ENCODE measurements around the gene ZNF470.
A peak's percentile ranks its signal among the peaks of the same experiment; 100 is the strongest.

The ZNF470 gene

DNA sequence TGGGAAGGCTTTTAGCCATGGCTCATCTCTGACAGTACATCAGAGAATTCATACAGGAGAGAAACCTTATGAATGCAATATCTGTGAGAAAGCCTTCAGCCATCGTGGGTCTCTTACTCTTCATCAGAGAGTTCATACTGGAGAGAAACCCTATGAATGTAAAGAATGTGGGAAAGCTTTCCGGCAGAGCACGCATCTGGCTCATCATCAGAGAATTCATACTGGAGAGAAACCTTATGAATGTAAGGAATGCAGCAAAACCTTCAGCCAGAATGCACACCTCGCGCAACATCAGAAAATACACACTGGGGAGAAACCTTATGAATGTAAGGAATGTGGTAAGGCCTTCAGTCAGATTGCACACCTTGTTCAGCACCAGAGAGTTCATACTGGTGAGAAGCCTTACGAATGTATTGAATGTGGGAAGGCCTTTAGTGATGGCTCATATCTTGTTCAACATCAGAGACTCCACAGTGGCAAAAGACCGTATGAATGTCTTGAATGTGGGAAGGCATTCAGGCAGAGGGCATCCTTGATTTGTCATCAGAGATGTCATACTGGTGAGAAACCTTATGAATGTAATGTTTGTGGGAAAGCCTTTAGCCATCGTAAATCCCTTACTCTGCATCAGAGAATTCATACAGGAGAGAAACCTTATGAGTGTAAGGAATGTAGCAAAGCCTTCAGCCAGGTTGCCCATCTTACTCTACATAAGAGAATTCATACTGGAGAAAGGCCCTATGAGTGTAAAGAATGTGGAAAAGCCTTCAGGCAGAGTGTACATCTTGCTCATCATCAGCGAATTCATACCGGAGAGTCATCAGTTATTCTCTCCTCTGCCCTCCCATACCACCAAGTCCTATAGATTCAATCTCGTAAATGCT is 10.7 kb downstream of the ZNF470 start:
- no peaks in the 10 kb centered on the region for H3K4me1 ChIP-seq
- H3K27me3 ChIP-seq (ENCODE audit: low read depth), result no peaks in the 10 kb centered on the region
- in situ Hi-C loops (cut with MboI; ENCODE audit: low sequenced_read_pairs), result no loop called here
- H3K4me3 ChIP-seq, result no peak overlapping the region
- H3K36me3 ChIP-seq (replicated peaks), result no peaks in the 10 kb centered on the region
- H3K9me3 ChIP-seq, result peaks cover 16% of the 10 kb centered on the region
- DNase-seq (ENCODE audit: low spot score in 2 of 2), result no peak

DNA sequence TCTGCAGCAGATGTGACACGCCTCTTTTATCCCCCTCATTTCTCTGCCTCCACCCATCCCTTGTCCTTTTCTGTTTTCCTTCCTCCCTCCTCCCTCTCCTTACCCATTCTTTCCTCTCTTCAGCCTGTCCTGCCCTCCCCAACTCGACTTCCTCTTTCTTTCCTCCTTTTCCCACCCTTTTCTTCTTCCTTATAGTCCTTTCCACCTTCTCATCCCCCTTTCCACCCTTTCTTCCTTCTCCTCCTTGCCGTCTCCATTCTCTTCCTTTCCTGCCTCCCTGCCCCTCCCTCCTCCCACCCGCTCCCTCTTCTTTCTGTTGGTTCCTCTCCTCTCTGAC is 27.1 kb downstream of the ZNF470 start:
- in situ Hi-C loops (cut with MboI; ENCODE audit: low sequenced_read_pairs), result no loop called here
- Histone ChIP-seq H3K9me3 (no peaks in the 10 kb centered on the region; the same call in none of the 2 replicates), H3K4me3 (no peak overlapping the region), H3K36me3 (replicated peaks) (no peaks in the 10 kb centered on the region), H3K27me3 (ENCODE audit: low read depth) (no peaks in the 10 kb centered on the region), H3K4me1 (no peaks in the 10 kb centered on the region)
- no peak for DNase-seq (ENCODE audit: low spot score in 2 of 2)

DNA sequence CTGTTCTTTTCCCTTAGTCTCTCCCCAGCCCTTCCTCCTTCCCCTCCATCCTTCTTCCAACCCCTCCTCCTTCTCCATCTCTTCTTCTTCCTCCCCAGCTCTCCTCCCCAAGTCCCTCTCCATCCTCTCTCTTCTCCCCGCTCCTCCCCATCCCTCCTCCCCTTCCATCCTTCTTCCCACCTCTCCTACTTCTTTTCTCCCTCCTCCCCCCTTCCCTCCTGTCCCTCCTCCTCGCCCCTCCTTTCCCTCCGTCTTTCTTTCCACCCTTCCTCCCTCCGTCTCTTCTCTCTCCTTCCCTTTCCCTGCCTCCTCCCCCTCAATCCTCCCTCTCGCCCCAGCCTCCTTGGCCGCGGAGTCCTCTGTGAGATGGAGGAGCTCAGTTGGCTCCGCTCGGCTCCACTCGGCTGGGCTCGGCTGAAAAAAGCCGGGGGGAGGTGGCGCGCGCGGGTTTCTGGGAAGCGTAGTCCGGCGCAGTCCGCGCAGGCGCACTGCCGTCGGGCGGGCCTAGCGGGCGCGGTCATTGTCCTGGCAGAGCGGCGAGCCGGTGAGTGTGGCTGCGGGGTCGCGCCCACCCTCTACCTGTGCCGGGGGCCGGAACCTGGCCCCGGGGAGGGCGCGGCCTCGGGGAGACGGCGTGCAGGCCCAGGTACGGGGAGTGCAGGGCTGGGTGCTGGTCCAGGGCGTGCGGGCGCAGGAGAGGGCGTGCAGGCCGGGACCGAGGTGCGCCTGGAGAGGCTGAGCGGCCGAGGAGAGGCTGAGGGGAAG is 27.7 kb downstream of the ZNF470 start, which contains the start of gene ZNF71:
TSS of gene ZNF71 (plus strand) at position 520 of the 765 bp plus-strand sequence. CDS start 6,257 bp downstream, outside the sequence.
- peak; percentile 80 to 93 for DNase-seq (ENCODE audit: low spot score in 2 of 2)
- H3K36me3 ChIP-seq (replicated peaks), result no peaks in the 10 kb centered on the region
- in situ Hi-C loops (cut with MboI; ENCODE audit: low sequenced_read_pairs), result no loop called here
- no peaks in the 10 kb centered on the region for H3K4me1 ChIP-seq
- H3K27me3 ChIP-seq (ENCODE audit: low read depth), result no peaks in the 10 kb centered on the region
- H3K4me3 ChIP-seq, result peak within 1 kb of the TSS; percentile 74
- H3K9me3 ChIP-seq, result no peaks in the 10 kb centered on the region; the same call in none of the 2 replicates

DNA sequence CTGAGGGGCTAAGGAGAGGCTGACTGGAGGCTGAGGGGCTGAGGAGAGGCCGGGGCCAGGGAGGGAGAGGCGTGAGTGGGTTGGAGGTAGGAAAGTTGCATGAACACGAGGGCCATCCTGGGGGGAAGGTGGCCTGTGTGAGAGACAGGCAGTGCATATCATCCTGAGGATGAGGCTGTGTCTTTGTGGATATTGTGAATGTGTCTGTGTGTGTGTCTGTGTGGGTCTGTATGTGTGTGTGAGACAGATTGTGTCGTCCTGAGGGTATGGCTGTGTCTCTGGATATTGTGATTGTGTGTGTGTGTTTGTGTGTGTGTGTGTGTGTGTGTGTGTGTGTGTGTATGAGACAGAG is 28.3 kb downstream of the ZNF470 start:
- in situ Hi-C loops (cut with MboI; ENCODE audit: low sequenced_read_pairs), result no loop called here
- no peaks in the 10 kb centered on the region for H3K27me3 ChIP-seq (ENCODE audit: low read depth)
- peak overlapping the region; percentile 74 for H3K4me3 ChIP-seq
- DNase-seq (ENCODE audit: low spot score in 2 of 2), result no peak
- H3K36me3 ChIP-seq (replicated peaks), result no peaks in the 10 kb centered on the region
- H3K4me1 ChIP-seq, result no peaks in the 10 kb centered on the region
- peaks cover 2% of the 10 kb centered on the region for H3K9me3 ChIP-seq

DNA sequence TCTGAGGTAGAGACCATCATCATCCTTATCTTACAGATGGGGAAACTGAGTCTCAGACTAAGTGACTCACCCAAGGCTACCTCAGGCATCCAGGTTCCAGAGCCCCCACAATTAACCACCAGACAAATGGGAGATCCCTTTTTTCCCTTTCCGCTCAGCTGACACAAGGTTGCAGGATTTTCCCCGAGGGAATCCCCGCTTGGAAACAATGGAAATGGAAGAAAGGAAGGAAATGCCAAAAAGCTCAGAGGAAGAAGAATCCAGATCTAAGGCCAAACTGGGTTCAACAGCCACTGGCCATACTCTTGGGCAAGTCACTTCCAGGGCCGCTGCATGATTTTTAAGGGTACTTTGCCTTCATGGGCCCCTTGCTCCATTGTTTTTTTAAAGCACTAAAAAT is 29.4 kb downstream of the ZNF470 start:
- in situ Hi-C loops (cut with MboI; ENCODE audit: low sequenced_read_pairs), result no loop called here
- no peak for DNase-seq (ENCODE audit: low spot score in 2 of 2)
- Histone ChIP-seq H3K36me3 (replicated peaks) (no peaks in the 10 kb centered on the region), H3K4me3 (no peak overlapping the region), H3K9me3 (peaks cover 6% of the 10 kb centered on the region), H3K4me1 (no peaks in the 10 kb centered on the region), H3K27me3 (ENCODE audit: low read depth) (no peaks in the 10 kb centered on the region)

DNA sequence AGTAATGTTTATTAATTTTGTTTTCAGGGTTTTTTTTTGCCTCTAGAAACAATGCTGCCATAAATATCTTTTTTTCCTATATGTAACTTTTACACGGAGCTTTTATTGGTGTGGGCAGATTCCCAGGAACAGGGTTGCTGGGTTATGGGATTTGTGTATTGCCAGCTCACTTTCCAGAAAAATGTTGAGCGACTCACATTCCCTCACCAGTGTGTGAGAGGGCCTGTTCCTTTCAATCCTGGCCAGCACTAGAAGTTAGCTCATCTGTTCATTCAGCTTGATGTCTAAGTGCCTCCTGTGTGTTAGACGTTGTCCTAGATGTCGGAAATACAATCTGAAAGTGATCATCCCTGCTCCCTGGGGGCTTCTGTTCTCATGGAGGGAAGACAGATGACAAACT is 30.4 kb downstream of the ZNF470 start:
- no peaks in the 10 kb centered on the region for H3K4me1 ChIP-seq
- no peak for DNase-seq (ENCODE audit: low spot score in 2 of 2)
- H3K9me3 ChIP-seq, result peaks cover 6% of the 10 kb centered on the region
- no peaks in the 10 kb centered on the region for H3K27me3 ChIP-seq (ENCODE audit: low read depth)
- H3K36me3 ChIP-seq (replicated peaks), result no peaks in the 10 kb centered on the region
- H3K4me3 ChIP-seq, result no peak overlapping the region
- in situ Hi-C loops (cut with MboI; ENCODE audit: low sequenced_read_pairs), result no loop called here

DNA sequence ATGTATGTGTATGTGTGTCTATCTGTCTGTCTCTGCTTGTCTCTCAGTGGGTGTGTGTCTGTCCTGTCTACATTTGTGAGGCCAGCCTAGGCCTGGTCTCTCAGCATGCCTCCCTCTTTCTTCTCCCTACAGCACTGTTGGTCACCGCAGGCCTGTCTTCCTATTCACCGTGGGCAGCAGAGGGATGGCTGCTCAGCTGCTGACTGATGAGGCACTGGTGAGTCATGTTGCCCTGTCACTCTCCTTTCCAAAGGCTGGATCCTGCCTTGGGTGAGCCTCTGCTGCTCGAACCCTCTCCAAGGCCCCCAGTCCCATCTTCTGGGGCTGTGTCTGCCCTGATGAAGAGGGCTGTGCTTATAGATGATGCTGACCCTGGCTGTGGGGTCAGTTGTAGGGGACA is 34.1 kb downstream of the ZNF470 start:
- Histone ChIP-seq H3K4me3 (no peak overlapping the region), H3K27me3 (ENCODE audit: low read depth) (no peaks in the 10 kb centered on the region), H3K36me3 (replicated peaks) (no peaks in the 10 kb centered on the region), H3K4me1 (no peaks in the 10 kb centered on the region), H3K9me3 (peaks cover 6% of the 10 kb centered on the region)
- DNase-seq (ENCODE audit: low spot score in 2 of 2), result no peak
- in situ Hi-C loops (cut with MboI; ENCODE audit: low sequenced_read_pairs), result no loop called here

DNA sequence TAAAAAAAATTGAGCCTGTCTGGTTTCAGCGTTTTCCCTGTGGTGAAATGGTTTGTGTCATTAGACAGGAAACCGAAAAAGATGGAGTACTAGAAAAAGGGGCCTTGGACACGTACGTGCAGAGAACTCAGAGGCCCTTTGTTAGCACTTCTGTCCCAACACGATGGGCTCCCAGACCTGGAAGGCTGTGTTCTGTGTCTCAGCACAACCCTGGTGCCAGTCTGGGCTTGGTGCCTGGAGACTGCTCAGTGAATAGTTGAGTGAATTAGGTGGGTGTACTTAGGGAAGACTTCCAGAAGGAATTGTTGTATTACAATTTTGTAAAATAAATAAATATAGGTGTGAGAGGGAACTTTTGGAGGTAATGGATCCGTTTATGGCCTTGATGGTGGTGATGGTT is 36.6 kb downstream of the ZNF470 start:
- H3K9me3 ChIP-seq, result peaks cover 6% of the 10 kb centered on the region
- no peak for DNase-seq (ENCODE audit: low spot score in 2 of 2)
- in situ Hi-C loops (cut with MboI; ENCODE audit: low sequenced_read_pairs), result no loop called here
- no peaks in the 10 kb centered on the region for H3K36me3 ChIP-seq (replicated peaks)
- no peaks in the 10 kb centered on the region for H3K4me1 ChIP-seq
- H3K4me3 ChIP-seq, result no peak overlapping the region
- H3K27me3 ChIP-seq (ENCODE audit: low read depth), result no peaks in the 10 kb centered on the region

DNA sequence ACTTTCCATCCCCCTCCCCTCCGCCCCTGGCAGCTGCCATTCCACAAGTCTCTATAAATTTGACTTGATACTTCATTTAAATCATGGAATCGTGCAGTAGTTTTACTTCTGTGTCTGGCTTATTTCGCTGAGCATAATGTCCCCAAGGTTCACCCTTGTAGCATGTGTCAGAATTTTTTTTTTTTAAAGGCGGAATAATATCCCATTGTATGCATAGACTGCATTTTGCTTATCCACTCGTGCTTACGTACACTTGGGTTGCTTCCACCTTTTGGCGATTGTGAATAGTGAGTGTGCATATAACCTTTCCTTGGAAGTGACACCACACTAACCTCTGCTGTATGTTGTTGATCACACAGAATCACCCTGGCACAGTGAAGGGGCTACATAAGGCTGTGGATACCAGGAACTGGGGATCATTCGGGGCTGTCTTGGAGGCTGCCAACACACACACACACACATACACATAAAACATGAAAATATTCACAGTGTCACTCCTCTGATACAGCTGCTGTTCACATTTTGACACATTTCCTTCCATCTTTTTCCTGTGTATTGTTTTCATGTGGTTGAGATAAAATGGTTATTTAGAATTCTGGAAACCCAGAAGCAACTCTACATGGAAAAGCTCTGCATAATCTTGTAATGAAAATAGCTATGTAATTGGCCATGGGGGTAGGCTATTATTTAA is 41.2 kb downstream of the ZNF470 start:
- H3K36me3 ChIP-seq (replicated peaks), result no peaks in the 10 kb centered on the region
- H3K9me3 ChIP-seq, result no peaks in the 10 kb centered on the region
- in situ Hi-C loops (cut with MboI; ENCODE audit: low sequenced_read_pairs), result no loop called here
- no peaks in the 10 kb centered on the region for H3K27me3 ChIP-seq (ENCODE audit: low read depth)
- no peaks in the 10 kb centered on the region for H3K4me1 ChIP-seq
- H3K4me3 ChIP-seq, result no peak overlapping the region
- no peak for DNase-seq (ENCODE audit: low spot score in 2 of 2)

DNA sequence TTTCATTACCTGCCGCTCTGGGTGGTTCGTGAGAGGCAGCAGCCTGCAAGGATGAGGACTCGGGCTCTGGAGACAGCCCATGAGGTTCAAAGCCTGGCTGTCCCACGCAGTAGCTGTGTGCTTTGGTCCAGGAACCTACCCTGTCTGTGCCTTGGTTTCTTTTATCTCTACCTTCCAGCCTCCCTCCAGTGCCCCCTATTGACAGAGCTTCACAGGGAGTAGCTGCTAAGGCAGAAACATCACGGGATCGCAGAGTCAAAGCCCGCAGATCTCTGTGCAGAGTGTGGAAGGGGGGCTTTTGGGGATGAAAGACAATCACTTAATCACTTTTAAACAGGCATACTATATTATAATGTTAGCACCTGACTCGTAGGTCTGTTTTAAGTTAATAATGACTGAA is 44.0 kb downstream of the ZNF470 start:
- no peaks in the 10 kb centered on the region for H3K4me1 ChIP-seq
- no peaks in the 10 kb centered on the region for H3K36me3 ChIP-seq (replicated peaks)
- in situ Hi-C loops (cut with MboI; ENCODE audit: low sequenced_read_pairs), result no loop called here
- peaks cover under 1% of the 10 kb centered on the region; the same call in 1 of the 2 replicates for H3K9me3 ChIP-seq
- DNase-seq (ENCODE audit: low spot score in 2 of 2), result no peak
- no peaks in the 10 kb centered on the region for H3K27me3 ChIP-seq (ENCODE audit: low read depth)
- H3K4me3 ChIP-seq, result no peak overlapping the region

DNA sequence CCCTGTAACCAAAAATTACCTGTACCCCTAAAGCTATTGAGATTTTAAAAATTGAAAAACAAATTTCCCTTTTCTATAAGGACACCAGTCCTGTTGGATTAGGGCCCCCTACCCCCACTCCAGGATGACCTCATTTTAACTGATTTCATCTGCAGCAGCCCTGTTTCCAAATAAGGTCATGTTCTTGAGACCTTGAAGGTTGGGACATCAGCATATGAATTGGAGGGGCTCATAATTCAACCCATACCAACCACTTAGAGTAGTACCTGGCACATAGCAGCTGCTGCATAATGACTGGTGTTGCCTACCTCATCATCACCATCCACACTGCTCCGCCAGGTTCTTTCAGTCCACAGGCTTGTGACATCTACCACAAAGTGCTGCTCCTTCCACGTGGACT is 45.5 kb downstream of the ZNF470 start:
- no peak for DNase-seq (ENCODE audit: low spot score in 2 of 2)
- H3K4me3 ChIP-seq, result no peak overlapping the region
- in situ Hi-C loops (cut with MboI; ENCODE audit: low sequenced_read_pairs), result no loop called here
- no peaks in the 10 kb centered on the region for H3K4me1 ChIP-seq
- H3K27me3 ChIP-seq (ENCODE audit: low read depth), result no peaks in the 10 kb centered on the region
- no peaks in the 10 kb centered on the region for H3K36me3 ChIP-seq (replicated peaks)
- peaks cover 4% of the 10 kb centered on the region; the same call in 1 of the 2 replicates for H3K9me3 ChIP-seq

DNA sequence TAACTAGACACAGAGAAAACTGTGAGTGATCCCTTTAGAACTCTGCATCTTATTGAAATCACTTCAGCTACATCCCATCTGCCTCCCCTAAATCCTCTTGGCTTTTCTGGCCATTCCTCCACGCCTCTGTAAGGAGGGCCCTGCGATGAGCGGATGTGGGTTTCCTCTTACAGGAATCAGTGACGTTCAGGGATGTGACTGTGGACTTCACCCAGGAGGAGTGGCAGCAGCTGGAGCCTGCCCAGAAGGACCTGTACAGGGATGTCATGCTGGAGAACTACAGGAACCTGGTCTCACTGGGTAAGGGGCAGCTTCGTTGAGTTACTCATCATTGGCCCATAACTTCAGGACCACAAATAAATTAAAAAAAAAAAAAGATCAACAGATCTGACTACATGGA is 46.4 kb downstream of the ZNF470 start:
- Histone ChIP-seq H3K4me3 (no peak overlapping the region), H3K9me3 (peaks cover 4% of the 10 kb centered on the region; the same call in 1 of the 2 replicates), H3K27me3 (ENCODE audit: low read depth) (no peaks in the 10 kb centered on the region), H3K36me3 (replicated peaks) (no peaks in the 10 kb centered on the region), H3K4me1 (no peaks in the 10 kb centered on the region)
- in situ Hi-C loops (cut with MboI; ENCODE audit: low sequenced_read_pairs), result no loop called here
- DNase-seq (ENCODE audit: low spot score in 2 of 2), result no peak

DNA sequence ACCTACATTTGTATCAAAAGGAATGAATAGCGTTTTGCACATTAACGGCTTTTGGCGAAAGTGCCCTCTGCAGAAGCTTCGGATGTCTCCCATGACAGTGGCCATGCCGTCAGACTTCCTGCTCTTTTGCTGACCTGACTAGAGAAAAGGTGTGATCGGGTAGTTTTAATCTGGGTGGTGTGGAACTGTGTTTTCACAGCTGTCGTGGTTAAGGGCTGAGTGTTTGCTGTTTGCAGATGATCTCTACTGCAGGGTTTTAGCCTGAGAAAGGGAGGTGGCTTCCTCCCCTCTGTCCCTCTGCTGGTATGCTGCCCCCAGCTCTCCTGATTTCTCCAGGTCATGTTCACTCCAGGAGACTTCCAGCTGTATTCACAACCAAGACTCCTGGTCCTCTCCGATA is 50.3 kb downstream of the ZNF470 start:
- DNase-seq (ENCODE audit: low spot score in 2 of 2), result no peak
- Histone ChIP-seq H3K9me3 (peaks cover 4% of the 10 kb centered on the region; the same call in 1 of the 2 replicates), H3K4me1 (no peaks in the 10 kb centered on the region), H3K4me3 (no peak overlapping the region), H3K36me3 (replicated peaks) (no peaks in the 10 kb centered on the region), H3K27me3 (ENCODE audit: low read depth) (no peaks in the 10 kb centered on the region)
- in situ Hi-C loops (cut with MboI; ENCODE audit: low sequenced_read_pairs), result no loop called here

DNA sequence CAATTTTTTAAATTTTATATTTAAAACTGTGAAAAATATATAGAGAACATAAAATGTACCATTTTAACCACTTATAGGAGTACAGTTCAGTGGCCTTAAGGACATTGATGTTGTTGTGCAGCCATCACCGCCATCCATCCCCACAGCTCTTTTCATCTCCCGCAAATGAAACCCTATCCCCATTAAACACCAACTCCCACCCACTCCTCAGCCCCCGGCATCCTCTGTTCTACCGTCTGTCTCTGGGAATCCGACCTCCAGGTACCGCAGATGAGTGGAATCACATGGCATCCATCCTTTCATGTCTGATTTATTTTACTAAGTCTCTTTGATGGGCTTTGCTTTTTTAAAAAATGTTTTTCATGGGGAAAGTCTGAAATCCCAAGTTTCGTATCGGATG is 51.9 kb downstream of the ZNF470 start:
- peaks cover 4% of the 10 kb centered on the region; the same call in 1 of the 2 replicates for H3K9me3 ChIP-seq
- no peaks in the 10 kb centered on the region for H3K27me3 ChIP-seq (ENCODE audit: low read depth)
- no peak overlapping the region for H3K4me3 ChIP-seq
- DNase-seq (ENCODE audit: low spot score in 2 of 2), result no peak
- no peaks in the 10 kb centered on the region for H3K4me1 ChIP-seq
- in situ Hi-C loops (cut with MboI; ENCODE audit: low sequenced_read_pairs), result no loop called here
- H3K36me3 ChIP-seq (replicated peaks), result no peaks in the 10 kb centered on the region

Measured in HAP-1 (cell line).